Smooth muscle cell (in vitro differentiated cells): Measurements from ENCODE around the gene BBS1. TPM values are rescaled to one million over a fixed set of nuclear protein-coding genes. Genes with fewer than 3 reads are reported as not detected.
"Not testable (repeated sequence)": the region's sequence is repeated elsewhere in the genome, so short reads cannot be mapped to it uniquely, and the experiment has no call there.

Experiments used
- DNase-seq: peaks from one replicate; lab custom pipeline; 2025; ENCODE audit not compliant: unreplicated experiment; lab: John Stamatoyannopoulos, UW
- H2AFZ ChIP-seq: fragments of 200-600 bp; sonication (generic); 2 replicates; pipeline ENCODE4 v1.6.0; 2016; ENCODE audit warnings: antibody characterized with exemption, low read depth, mild to moderate bottlenecking
- H3F3A ChIP-seq: fragments of 200-600 bp; sonication (generic); 2 replicates; pipeline ENCODE4 v1.6.0; 2017; ENCODE audit warnings: antibody characterized with exemption, low read depth
- H3K27ac ChIP-seq: fragments of 200-600 bp; sonication (generic); 2 replicates; pipeline ENCODE4 v1.5.1; 2016; ENCODE audit warnings: low read depth, mild to moderate bottlenecking
- H3K27me3 ChIP-seq: fragments of 200-600 bp; sonication (generic); 2 replicates; pipeline ENCODE4 v1.6.1; 2016; ENCODE audit warnings: low read depth, mild to moderate bottlenecking
- H3K36me3 ChIP-seq: fragments of 200-600 bp; sonication (generic); 2 replicates; pipeline ENCODE4 v1.5.1; 2016; ENCODE audit warnings: low read depth
- H3K4me1 ChIP-seq: fragments of 200-600 bp; sonication (generic); 2 replicates; pipeline ENCODE4 v1.5.1; 2016; ENCODE audit warnings: low read depth
- H3K4me2 ChIP-seq: fragments of 200-600 bp; sonication (generic); 2 replicates; pipeline ENCODE4 v1.6.0; 2016; ENCODE audit warnings: mild to moderate bottlenecking
- H3K4me3 ChIP-seq: fragments of 200-600 bp; sonication (generic); 2 replicates; pipeline ENCODE4 v1.5.1; 2016; ENCODE audit warnings: mild to moderate bottlenecking
- H3K79me2 ChIP-seq: fragments of 200-600 bp; sonication (generic); 2 replicates; pipeline ENCODE4 v1.6.0; 2016; ENCODE audit warnings: low read depth, mild to moderate bottlenecking
- H3K9ac ChIP-seq: fragments of 200-600 bp; sonication (generic); 2 replicates; pipeline ENCODE4 v1.6.0; 2016; ENCODE audit warnings: low read depth
- H3K9me3 ChIP-seq: fragments of 200-600 bp; sonication (generic); replicated peaks from 2 replicates; pipeline ENCODE4 v1.5.1; 2016; ENCODE audit warnings: low read depth
- H4K20me1 ChIP-seq: fragments of 200-600 bp; sonication (generic); 2 replicates; pipeline ENCODE4 v1.6.0; 2016; ENCODE audit warnings: low read depth
- WGBS: methylation state at CpG from one replicate; pipeline ENCODE4 v1.1.7; 2016; ENCODE audit warnings: low lambda C conversion rate; 5-methylcytosine and 5-hydroxymethylcytosine counted together
- polyA plus RNA-seq: library from polyadenylated mRNA; unstranded; fragments of >200 nt; fragmentation: Nextera tagmentation; extraction: Ambion mirVana; gene quantifications from 2 replicates; pipeline ENCODE4 v1.2.1, GENCODE V29; 2016
- total RNA-seq: library from RNA; depleted of rRNA; stranded (reverse); fragments of >200 nt; gene quantifications from 2 replicates; pipeline ENCODE4 v1.2.3, GENCODE V29; 2014
- TF ChIP-seq, protein P1 (sequence below): fragments of 200-600 bp; sonication (generic); IDR thresholded peaks from 2 replicates; pipeline ENCODE4 v1.5.1; 2017; ENCODE audit warnings: borderline replicate concordance, mild to moderate bottlenecking, antibody characterized with exemption; ENCODE audit not compliant: insufficient read depth, poor library complexity, severe bottlenecking

The BBS1 gene
- total and polyA plus RNA-seq, 2 experiments from 2014 or later: 13.0 to 30.1 TPM

DNA sequence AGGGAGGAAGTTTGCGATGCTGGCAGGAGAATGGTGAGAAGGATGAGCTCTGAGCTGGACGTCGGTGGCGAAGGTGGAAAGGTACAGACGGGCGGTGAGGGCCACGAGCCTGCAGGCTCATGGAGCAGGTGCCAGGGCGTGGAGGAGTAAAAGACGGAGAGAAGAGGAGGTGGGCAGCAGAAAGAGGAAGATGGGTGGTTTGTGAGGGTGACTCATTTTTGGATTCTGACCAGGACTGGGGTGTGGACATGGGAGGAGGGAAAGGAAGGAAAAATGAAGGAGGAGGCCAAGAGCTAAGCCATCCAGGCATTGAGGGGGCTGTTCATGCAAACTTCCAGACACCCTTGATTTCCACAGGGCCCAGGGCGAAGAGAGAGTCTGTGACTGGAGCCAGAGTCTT lies 31.9 kb downstream of the BBS1 start:
- WGBS: 93% methylated on average over 10 of the region's 10 CpGs
- TF ChIP-seq, protein P1, sequence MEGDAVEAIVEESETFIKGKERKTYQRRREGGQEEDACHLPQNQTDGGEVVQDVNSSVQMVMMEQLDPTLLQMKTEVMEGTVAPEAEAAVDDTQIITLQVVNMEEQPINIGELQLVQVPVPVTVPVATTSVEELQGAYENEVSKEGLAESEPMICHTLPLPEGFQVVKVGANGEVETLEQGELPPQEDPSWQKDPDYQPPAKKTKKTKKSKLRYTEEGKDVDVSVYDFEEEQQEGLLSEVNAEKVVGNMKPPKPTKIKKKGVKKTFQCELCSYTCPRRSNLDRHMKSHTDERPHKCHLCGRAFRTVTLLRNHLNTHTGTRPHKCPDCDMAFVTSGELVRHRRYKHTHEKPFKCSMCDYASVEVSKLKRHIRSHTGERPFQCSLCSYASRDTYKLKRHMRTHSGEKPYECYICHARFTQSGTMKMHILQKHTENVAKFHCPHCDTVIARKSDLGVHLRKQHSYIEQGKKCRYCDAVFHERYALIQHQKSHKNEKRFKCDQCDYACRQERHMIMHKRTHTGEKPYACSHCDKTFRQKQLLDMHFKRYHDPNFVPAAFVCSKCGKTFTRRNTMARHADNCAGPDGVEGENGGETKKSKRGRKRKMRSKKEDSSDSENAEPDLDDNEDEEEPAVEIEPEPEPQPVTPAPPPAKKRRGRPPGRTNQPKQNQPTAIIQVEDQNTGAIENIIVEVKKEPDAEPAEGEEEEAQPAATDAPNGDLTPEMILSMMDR: no peak
- H3K79me2 ChIP-seq: peaks cover 6% of the 10 kb centered on the region
- peaks cover 13% of the 10 kb centered on the region for H3K4me1 ChIP-seq
- H3K4me2 ChIP-seq: no peak overlapping the region
- no peak overlapping the region for H3K9ac ChIP-seq
- no peak overlapping the region for H3K27ac ChIP-seq
- no peak for DNase-seq
- no peaks in the 10 kb centered on the region for H4K20me1 ChIP-seq
- no peaks in the 10 kb centered on the region for H3K27me3 ChIP-seq
- H3K9me3 ChIP-seq: no peaks in the 10 kb centered on the region
- H3F3A ChIP-seq: peaks cover 11% of the 10 kb centered on the region
- no peak overlapping the region for H2AFZ ChIP-seq
- no peak overlapping the region for H3K4me3 ChIP-seq
- H3K36me3 ChIP-seq: no peaks in the 10 kb centered on the region

DNA sequence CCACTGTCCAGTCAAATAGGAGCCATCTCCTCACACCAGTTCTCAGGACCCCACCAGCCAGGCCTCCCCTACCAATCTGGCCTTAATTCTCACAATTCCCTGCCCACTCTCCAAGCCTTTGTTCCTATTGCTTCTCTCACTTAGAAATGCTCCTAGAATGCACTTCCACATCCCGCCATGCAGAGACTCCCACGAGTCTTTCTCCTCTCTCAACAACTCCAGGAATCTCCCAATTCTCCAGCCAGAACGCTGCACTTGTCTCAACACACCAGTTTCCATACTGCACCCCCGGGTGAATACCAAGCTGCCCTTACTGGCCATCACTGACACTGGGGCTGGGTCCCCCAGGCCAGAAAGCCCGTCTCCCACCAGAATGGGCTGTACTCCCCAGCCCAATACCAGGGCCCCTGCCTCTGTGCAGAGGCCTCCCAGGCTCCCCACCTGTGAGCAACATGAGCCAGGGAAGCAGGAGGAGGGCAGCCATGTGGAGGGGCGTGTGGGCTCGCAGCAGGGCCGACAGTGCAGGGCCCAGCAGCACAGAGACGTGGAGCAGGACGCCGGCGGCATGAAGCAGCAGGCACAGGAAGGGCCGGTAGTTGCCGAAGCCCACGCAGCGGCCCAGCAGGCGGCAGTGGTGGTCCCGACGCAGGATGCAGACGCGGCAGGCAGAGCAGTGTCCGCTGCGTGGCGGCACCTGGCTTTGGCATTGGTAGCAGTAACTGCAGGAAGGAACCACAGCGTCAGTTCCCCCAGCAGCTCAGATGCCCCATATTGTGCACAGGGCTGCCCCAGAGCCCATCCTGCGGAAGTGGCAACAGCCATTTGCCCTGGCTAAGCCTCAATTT lies 33.0 kb downstream of the BBS1 start:
- peaks cover 13% of the 10 kb centered on the region for H3K4me1 ChIP-seq

DNA sequence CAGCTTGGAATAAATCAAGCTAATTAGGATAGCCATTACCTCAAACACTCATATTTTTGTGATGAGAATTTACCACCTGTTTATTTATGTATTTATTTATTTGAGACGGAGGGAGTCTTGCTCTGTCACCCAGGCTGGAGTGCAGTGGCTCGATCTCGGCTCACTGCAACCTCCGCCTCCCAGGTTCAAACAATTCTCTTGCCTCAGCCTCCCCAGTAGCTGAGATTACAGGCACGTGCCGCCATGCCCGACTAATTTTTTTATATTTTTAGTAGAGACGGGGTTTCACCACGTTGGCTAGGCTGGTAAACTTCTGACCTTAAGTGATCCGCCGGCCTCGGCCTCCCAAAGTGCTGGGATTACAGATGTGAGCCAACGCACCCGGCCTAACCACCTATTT lies 34.5 kb downstream of the BBS1 start:
- not testable (repeated sequence) for H3K9me3 ChIP-seq, H3K27me3 ChIP-seq, H3K27ac ChIP-seq, H3K79me2 ChIP-seq, H2AFZ ChIP-seq, H3K36me3 ChIP-seq, H4K20me1 ChIP-seq, DNase-seq
- Histone ChIP-seq H3K4me3 (peak overlapping the region; percentile 90), H3K4me2 (peak overlapping the region; percentile 96), H3K9ac (peak overlapping the region; percentile 86), H3F3A (peaks cover 17% of the 10 kb centered on the region), H3K4me1 (peaks cover 13% of the 10 kb centered on the region)
- WGBS: 77% methylated on average over 14 of the region's 14 CpGs

More for the DNA sequence above, 33.0 kb downstream of the BBS1 start:
- Histone ChIP-seq H3K27ac (no peak overlapping the region), H3K27me3 (no peaks in the 10 kb centered on the region), H3K4me2 (peak overlapping the region; percentile 36), H3K9me3 (no peaks in the 10 kb centered on the region), H2AFZ (no peak overlapping the region), H4K20me1 (no peaks in the 10 kb centered on the region), H3K9ac (no peak overlapping the region), H3K36me3 (no peaks in the 10 kb centered on the region), H3F3A (peaks cover 17% of the 10 kb centered on the region), H3K79me2 (peaks cover 6% of the 10 kb centered on the region), H3K4me3 (no peak overlapping the region)
- WGBS: 52% methylated on average over 26 of the region's 26 CpGs
- TF ChIP-seq, protein P1: peak; percentile 39
- DNase-seq: no peak

DNA sequence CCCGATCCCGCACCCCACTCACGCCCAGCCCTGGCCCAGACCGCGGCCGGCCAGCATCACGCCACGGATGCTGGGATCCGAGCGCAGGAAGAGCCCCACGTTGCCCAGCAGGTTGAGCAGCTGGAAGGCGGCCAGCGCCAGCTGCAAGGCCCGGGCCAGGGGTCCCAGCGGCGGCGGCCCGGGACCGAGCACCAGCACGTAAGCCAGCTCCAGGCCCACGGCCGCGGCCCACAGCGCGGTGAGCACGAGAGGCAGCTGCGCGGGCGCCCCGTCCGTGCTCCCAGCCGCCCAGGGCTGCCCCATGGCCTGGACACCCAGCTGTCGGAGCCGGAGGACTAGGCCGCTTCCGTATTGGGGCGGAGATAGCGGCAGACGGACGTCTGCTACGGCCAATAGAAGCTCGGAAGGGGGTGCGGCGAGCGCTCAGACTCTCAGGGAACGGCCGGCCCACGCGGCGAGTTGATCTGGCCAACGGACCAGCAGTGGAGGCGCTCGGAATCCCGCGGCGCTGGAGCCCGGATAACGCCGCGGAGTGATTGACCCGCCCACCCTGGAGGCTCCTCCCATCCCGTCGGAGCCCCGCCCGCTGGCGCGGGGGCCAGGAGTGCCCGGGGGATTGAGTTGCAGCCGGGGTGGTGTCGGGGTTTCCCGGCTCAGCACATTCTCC lies 35.4 kb downstream of the BBS1 start, which contains the start of gene ZDHHC24:
TSS of gene ZDHHC24 (minus strand) at position 348 of the 667 bp plus-strand sequence. CDS start at position 303, 45 bp downstream.
- no peaks in the 10 kb centered on the region for H3K27me3 ChIP-seq
- TF ChIP-seq, protein P1: no peak
- peak within 1 kb of the TSS; percentile 86 for H3K9ac ChIP-seq
- H3F3A ChIP-seq: peaks cover 17% of the 10 kb centered on the region
- no peak within 1 kb of the TSS for H3K27ac ChIP-seq
- H3K9me3 ChIP-seq: no peaks in the 10 kb centered on the region
- peak within 1 kb of the TSS; percentile 57 for H2AFZ ChIP-seq
- H4K20me1 ChIP-seq: no peaks in the 10 kb centered on the region
- under 1% methylated on average over 58 of the region's 71 CpGs for WGBS
- peaks cover 13% of the 10 kb centered on the region for H3K4me1 ChIP-seq
- peak within 1 kb of the TSS; percentile 96 for H3K4me2 ChIP-seq
- H3K36me3 ChIP-seq: no peaks in the 10 kb centered on the region
- H3K4me3 ChIP-seq: peak within 1 kb of the TSS; percentile 90
- peaks cover 6% of the 10 kb centered on the region for H3K79me2 ChIP-seq
- DNase-seq: peak; percentile 82
